Urinary bladder (tissue), 4 donors: ENCODE measurements around the gene BPIFB1. TPM values are rescaled to one million over a fixed set of nuclear protein-coding genes. Genes with fewer than 3 reads are reported as not detected.

ENCODE experiments used
- DNase-seq: peaks from one replicate; pipeline ENCODE4 v3.0.0-alpha.2; 2015; ENCODE audit errors: extremely low spot score
- H3K27ac ChIP-seq: one replicate; pipeline ENCODE4 v1.5.1; 2013; ENCODE audit warnings: low read depth, mild to moderate bottlenecking, moderate library complexity
- H3K36me3 ChIP-seq: one replicate; pipeline ENCODE4 v1.6.1; 2013; ENCODE audit warnings: mild to moderate bottlenecking, moderate library complexity; ENCODE audit not compliant: insufficient read depth
- H3K4me1 ChIP-seq: one replicate; pipeline ENCODE4 v1.6.1; 2013; ENCODE audit warnings: mild to moderate bottlenecking, moderate library complexity; ENCODE audit not compliant: insufficient read depth
- H3K4me3 ChIP-seq: one replicate; pipeline ENCODE4 v1.5.1; 2013; ENCODE audit warnings: low read depth, low read length
- WGBS: extraction: QIAGEN DNeasy Blood & Tissue Kit; methylation state at CpG from one replicate; pipeline ENCODE4 v1.1.7; 2013; 5-methylcytosine and 5-hydroxymethylcytosine counted together
- polyA plus RNA-seq: library from polyadenylated mRNA; stranded (reverse); fragments of 200-250 nt; gene quantifications from one replicate; pipeline ENCODE4 v1.2.3, GENCODE V29; 2013
- total RNA-seq: library from RNA; depleted of rRNA; stranded (reverse); fragments of >200 nt; gene quantifications from one replicate; pipeline ENCODE4 v1.2.3, GENCODE V29; 2014
- donor health status: healthy with polysubstance abuse.
- donor health status: healthy.

Gene BPIFB1
- total and polyA plus RNA-seq, 2 donors = not detected

- no peaks in the 10 kb centered on the region for H3K36me3 ChIP-seq
- no peaks in the 10 kb centered on the region for H3K4me1 ChIP-seq
- WGBS = 37% methylated on average over 13 of the region's 13 CpGs
- DNase-seq = no peak
- no peak overlapping the region for H3K27ac ChIP-seq
- no peak overlapping the region for H3K4me3 ChIP-seq
These were observed 5.3 kb upstream of the BPIFB1 start for GRCh38 chr20:33277471-33278441.

- no peak for DNase-seq
- Histone ChIP-seq H3K4me3 (no peak overlapping the region), H3K27ac (no peak overlapping the region), H3K36me3 (no peaks in the 10 kb centered on the region), H3K4me1 (no peaks in the 10 kb centered on the region)
- WGBS = 77% methylated on average over 3 of the region's 3 CpGs
These were observed 4.3 kb upstream of the BPIFB1 start for GRCh38 chr20:33278700-33279099.

GRCh38 chr20:33279261-33279910 is 3.6 kb upstream of the BPIFB1 start:
- H3K36me3 ChIP-seq = no peaks in the 10 kb centered on the region
- H3K4me1 ChIP-seq = no peaks in the 10 kb centered on the region
- 72% methylated on average over 6 of the region's 6 CpGs for WGBS
- no peak overlapping the region for H3K4me3 ChIP-seq
- no peak overlapping the region for H3K27ac ChIP-seq
- DNase-seq = no peak

- Histone ChIP-seq H3K36me3 (no peaks in the 10 kb centered on the region), H3K4me3 (no peak overlapping the region), H3K4me1 (no peaks in the 10 kb centered on the region), H3K27ac (no peak overlapping the region)
- 82% methylated on average over 9 of the region's 9 CpGs for WGBS
- no peak for DNase-seq
These were observed 2.9 kb upstream of the BPIFB1 start for GRCh38 chr20:33280000-33280680.

- Histone ChIP-seq H3K4me1 (no peaks in the 10 kb centered on the region), H3K27ac (no peak overlapping the region), H3K4me3 (no peak overlapping the region), H3K36me3 (no peaks in the 10 kb centered on the region)
- DNase-seq = no peak
- WGBS = 89% methylated on average over 7 of the region's 7 CpGs
These were observed 2.2 kb upstream of the BPIFB1 start for GRCh38 chr20:33280775-33281174.

- Histone ChIP-seq H3K4me1 (no peaks in the 10 kb centered on the region), H3K27ac (no peak overlapping the region), H3K4me3 (no peak overlapping the region), H3K36me3 (no peaks in the 10 kb centered on the region)
- no peak for DNase-seq
- 66% methylated on average over 11 of the region's 11 CpGs for WGBS
These were observed 1.4 kb upstream of the BPIFB1 start for GRCh38 chr20:33281550-33282146.

- Histone ChIP-seq H3K27ac (no peak overlapping the region), H3K4me3 (no peak overlapping the region), H3K4me1 (no peaks in the 10 kb centered on the region), H3K36me3 (no peaks in the 10 kb centered on the region)
- 91% methylated on average over 8 of the region's 8 CpGs for WGBS
- DNase-seq = no peak
These were observed 649 bp upstream of the BPIFB1 start for GRCh38 chr20:33282196-33282934.

- no peak overlapping the region for H3K4me3 ChIP-seq
- H3K36me3 ChIP-seq = no peaks in the 10 kb centered on the region
- no peaks in the 10 kb centered on the region for H3K4me1 ChIP-seq
- no peak for DNase-seq
- 74% methylated on average over 4 of the region's 4 CpGs for WGBS
- no peak overlapping the region for H3K27ac ChIP-seq
These were observed 1.3 kb downstream of the BPIFB1 start for GRCh38 chr20:33284284-33284683.

- H3K4me1 ChIP-seq = no peaks in the 10 kb centered on the region
- no peaks in the 10 kb centered on the region for H3K36me3 ChIP-seq
- no peak overlapping the region for H3K27ac ChIP-seq
- DNase-seq = no peak
- no peak overlapping the region for H3K4me3 ChIP-seq
- WGBS = 61% methylated on average over 2 of the region's 2 CpGs
These were observed 1.9 kb downstream of the BPIFB1 start for GRCh38 chr20:33284937-33285336.

GRCh38 chr20:33285861-33286495 is 3.0 kb downstream of the BPIFB1 start:
- WGBS = 71% methylated on average over 10 of the region's 10 CpGs

GRCh38 chr20:33287884-33288283 is 4.9 kb downstream of the BPIFB1 start:
- no peak for DNase-seq
- no peak overlapping the region for H3K4me3 ChIP-seq
- no peaks in the 10 kb centered on the region for H3K4me1 ChIP-seq
- no peaks in the 10 kb centered on the region for H3K36me3 ChIP-seq
- no peak overlapping the region for H3K27ac ChIP-seq

More at GRCh38 chr20:33285861-33286495, 3.0 kb downstream of the BPIFB1 start:
- Histone ChIP-seq H3K36me3 (no peaks in the 10 kb centered on the region), H3K4me1 (no peaks in the 10 kb centered on the region), H3K27ac (no peak overlapping the region), H3K4me3 (no peak overlapping the region)
- DNase-seq = no peak

- no peak for DNase-seq
- WGBS = 94% methylated on average over 13 of the region's 13 CpGs
- Histone ChIP-seq H3K36me3 (no peaks in the 10 kb centered on the region), H3K4me3 (no peak overlapping the region), H3K4me1 (no peaks in the 10 kb centered on the region), H3K27ac (no peak overlapping the region)
These were observed 7.8 kb downstream of the BPIFB1 start for GRCh38 chr20:33290852-33291251.
